ENCODE results near the gene PMVK.

PMVK gene

DNA sequence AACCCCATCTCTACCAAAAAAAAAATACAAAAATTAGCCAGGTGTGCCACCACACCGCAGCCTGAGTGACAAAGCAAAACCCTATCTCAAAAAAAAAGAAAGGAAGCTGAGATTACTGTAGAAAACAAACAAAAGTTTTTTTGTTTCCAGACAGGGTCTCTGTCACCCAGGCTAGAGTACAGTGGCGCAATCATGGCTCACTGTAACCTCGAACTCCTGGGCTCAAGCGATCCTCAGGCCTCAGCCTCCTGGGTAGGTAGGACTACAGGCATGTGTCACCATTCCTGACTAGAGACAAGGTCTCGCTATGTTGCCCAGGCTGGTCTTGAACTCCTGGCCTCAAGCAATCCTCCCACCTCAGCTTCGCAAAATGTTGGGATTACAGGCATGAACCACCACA lies 27.8 kb upstream of the PMVK start:
- DNase-seq = no peak

DNA sequence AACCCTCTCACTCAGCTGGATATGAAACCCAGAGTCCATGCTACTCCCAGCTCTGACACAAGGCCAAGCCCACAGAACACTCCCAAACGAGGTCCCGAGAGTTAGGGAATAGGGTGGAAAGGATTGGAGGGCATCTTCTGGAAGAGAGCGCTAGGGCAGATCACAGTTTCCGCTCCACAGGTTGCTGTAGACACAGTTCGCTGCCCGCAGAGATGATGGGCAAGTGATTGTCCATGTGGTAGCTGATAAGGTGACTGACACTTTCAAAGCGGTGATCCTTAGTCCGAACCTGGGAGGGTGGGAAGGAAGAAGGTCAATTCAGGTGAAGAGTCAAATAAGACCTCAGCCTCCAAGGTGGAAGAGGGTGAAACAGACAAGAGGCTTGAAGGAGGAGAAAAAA lies 27.1 kb upstream of the PMVK start:
- DNase-seq = no peak

DNA sequence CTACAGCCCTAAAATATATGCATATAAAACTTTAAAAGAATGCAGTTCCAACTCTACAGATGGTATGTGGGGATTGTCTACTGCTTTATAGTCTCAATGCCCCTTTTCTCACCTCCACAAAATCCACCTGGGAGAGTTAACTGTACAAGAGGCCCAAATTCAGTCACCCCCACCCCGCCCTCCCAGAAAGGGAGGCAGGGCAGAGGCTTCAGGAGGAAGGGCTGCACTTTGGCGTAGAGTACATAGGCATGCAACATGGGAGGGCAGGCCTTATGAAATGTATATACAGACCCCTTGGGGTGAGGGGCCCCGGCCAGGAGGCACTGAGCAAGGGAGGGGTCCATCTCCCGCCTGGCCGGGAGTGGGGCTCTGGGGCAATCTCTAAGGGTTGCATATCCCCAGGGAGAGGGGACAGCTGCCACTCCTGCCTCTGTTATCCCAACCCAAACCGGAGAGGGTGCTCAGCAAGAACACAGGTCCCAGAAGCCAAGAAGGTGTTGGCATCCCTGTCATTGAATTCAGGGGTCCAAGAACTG lies 26.3 kb upstream of the PMVK start:
- DNase-seq = no peak

DNA sequence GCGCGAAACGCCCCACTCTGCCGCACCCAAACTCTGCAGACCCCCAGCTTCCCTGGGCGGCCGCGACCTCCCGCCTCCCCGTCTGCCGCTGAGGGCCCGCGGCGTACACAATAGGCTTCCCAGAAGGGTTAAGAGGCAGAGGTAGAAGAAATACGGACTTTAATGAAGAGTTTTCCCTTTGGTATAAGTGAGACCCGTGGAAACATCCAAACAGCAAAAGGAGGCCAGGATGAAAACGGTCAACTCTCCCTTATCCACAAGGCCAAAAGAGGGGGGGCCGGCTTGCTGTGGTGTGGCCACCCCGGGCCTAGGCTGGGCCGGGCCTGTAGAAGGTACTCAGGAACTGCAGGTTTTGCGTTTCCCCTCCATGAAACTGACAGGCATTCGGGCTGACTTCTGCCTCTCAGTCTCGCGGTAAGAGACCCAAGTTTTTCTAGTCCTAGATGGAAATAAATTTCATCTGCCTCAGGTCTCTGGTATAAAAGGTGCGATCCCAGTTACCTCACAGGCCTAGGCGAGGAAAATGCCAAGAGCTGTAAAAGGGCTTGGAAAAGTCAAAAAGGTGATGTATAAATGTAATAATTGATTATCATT lies 25.7 kb upstream of the PMVK start:
- no peak for DNase-seq

DNA sequence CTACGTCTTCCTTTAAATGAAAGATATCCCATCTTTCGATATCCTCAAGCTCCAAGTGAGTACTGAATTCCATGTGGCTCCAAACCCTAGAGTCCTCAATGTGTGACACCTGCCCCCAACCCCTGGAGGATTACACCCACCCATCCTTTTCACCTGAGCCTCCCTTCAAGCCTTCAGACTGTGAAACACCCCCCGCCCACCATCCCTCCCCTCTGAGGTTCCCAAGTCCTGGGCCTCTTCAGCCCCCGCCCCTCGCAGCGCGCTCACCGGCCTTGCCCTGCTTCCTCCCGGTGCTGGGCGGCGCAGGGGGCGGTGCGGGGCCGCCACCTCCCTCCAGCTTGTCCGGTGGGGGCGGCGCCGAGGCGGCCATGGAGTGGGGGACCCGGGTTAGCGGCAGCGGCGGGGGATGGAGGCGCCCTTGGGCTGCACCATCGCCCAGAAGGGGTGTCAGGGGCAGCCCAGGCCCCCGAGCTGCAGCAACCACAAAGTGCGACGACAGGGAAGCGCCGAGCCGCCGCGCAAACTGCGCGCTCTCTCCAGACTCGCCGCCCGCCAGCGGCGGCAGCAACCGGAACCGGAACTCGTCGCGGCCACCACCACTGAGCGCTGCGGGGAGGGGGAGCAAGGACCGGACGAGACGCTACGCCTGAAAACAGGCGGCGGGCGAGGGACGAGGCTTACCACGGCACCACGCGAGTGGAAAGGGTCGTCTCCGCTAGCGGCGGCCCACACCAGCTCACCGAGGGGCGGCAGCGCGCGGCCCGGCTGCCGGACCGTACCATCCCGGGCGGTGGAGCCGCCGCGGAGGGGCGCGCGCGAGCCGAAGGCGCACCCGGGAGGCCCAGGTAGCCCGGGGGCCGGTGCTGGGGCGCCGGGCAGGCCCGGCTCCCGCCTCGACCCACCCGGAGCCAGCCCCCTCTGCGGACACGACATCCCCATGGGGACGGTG lies 25.0 kb upstream of the PMVK start, which contains the start of gene PYGO2:
Gene PYGO2 (minus strand): TSS at position 576 of the 949 bp plus-strand sequence. CDS start 206 bp downstream, at position 370.
- DNase-seq = peak; percentile 63

DNA sequence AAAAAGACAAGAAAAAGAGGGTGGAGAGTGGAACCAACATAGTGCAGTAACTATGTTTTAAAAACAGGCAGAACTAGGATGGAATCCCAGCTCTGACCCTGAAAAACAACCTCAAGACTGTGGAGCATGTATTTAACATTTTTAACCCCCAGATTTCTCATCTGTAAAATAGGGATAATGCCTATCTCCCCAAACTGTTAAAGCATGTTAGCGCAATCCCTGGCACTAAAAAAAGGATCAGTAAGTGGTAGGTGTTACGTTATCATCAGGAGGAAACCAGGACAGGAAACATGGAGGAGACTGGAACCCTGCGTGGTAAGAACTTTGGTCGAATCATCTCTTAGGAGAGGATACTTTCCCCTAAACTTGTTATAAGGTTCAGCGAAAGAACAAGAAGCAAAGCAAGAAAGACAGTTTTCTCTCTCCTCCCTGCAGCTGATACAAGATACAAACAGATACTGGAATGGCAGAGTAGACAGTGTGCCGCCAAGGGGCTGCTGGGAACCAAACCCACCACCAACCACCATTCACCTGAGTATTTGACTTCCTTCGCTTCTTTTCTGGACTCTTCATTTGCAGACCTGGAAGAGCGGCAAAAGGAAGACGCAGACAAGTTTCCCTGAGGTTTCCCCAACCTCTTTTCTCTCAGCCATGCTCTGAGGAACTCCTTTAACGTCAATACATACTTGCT lies 24.1 kb upstream of the PMVK start:
- no peak for DNase-seq

DNA sequence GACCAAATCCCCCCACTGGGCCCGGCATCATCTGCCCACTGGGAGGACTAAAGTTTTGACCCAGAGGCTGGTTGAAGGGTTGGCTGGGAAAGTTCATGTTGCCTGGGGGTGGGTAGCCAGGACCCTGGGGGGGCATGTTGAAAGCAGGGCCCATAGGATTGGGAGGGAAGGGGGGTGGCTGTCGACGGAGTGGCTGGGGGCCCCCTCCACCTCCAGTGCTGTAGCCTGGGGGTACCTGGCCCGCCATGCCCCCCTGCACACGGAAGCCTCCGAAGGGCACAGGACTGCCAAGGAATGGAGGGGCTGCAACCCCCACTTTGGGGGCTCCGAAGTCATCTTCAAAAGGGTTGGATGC lies 22.9 kb upstream of the PMVK start:
- no peak for DNase-seq

DNA sequence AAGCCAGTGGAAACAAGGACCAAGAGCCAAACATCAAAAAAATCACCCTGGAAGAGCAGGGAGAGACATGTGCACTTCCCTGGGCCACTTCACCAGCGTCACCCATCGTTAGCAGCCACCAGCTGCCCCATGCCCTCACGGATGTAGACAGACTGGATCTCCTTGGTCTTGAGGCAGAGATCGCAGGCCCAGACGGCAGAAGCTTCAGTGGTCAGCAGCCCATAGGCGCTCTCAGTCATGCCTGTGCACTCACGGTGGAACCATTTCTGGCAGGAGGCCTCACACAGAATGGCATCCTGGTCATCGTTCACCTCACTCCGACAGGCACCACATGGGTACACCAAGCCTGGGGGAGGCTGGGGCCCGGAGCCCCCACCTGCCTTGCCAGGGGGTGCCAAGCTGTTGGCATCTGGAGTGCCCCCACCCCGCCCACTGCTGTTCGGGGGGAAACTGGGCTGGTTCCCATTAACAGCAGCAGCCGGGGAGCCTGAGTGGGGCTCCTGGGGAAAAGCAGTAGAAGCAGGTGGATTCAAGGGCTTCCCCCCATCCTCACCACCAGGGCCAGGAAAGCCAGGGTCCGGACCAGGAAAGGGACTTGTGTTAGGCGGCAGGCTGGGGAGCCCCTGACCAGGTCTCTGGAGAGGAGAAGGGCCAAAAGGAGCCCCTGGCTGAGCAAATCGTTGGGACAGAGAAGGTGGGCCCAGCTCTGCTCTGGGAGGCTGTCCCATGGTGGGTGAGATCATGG lies 22.3 kb upstream of the PMVK start:
- no peak for DNase-seq

DNA sequence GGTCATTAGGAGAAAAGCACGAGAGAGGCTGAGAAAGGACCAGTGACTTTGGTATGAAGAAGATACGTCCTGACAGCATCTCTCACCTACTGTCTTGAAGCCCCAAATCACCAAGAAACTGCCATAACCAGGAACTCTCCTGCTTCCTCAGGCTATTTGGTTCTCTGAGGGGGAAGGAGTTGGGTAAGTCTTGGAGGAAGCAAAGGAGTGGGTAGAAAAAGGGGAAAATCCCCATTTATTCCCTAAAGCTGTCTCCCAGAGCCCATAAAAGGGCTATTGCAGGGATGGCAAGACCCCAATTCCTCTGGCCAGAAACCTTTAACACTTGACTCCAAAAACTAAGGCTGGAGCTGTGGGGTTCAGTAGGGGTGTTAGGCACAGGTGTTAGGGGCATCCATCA lies 21.5 kb upstream of the PMVK start:
- DNase-seq = no peak

DNA sequence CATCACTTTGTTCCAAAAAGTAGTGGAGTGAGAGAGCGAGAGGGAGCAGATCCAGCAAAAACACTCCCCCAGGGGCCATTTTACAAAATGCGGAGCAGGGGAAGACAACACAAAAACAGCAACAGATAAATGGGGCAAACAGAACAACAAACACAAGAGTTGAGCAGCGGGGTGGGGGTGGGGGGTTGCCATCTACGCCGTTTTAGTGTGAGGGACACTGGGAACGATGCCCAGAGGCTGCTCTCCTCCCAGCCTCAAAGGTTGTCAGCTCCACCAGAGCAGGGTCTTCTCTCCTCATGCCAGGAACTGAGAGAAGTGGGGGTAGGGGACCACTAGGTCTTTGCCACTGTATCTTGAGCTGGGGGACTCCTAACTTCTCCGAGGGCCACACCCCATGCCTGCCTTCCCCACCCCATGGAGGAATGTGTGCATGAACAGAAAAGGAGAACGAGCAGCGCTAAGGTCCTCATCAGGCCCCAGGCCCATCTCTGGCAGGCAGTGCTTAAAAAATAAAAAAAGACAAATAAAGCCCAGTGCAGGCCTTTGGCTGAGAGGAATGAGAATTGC lies 20.7 kb upstream of the PMVK start:
- DNase-seq = no peak

DNA sequence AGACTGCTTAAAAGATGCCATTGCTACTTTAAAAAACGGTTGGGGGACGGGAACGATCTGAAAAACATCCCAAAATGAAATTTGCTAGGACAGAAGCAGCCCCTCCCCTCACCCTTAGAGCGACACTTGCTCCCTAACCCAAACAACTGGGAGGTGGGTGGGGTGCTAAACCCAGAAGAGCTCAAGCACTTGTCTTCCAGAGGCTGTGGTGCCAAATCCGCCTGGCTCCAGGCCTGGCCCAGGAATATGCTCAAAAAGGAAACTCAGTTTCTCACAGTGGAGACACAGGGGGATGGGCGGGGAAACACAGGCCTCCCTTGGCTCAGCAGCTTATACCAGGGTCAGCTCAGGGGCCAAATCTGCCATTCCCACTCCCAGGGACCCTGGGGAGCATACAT lies 20.0 kb upstream of the PMVK start:
- no peak for DNase-seq

DNA sequence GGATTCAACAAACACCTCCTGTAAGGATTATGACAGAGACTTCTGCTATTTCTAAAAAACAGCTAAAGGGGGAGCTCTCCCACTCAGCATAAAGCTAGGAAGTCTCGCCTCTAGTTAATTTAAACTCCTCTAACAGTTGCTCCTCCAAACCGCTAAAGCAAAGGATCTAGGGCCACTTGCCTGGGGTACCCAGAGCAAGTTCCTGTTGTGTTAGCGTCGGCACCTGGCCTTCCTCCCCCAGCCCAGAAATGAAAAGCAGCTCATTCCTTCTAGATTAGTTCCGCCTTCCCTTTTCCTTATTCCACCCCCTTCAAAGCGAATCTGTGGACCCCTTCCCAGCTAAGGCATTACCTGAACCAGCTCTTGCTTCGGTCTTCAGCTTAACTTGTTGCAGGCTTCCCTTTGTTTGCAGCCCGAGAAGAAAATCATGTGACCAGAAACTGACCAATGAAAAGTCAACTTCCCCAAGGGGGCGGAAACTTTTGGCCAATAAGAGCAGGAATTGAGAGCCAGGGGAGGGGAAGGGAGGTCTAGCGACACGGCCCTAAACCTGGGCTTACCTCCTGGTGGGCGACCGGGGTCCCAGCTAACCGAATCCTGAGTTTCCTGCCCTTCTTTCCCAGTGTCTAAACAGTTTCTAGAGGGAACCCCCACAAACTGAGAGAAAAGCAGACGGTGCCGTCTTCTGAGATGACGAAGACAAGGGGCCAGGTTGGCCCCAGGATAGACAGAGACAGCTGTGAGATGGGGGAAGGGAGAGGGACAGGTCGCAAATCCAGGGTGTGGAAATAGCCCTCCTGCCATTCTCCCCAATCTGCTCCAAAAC lies 19.4 kb upstream of the PMVK start, which contains the start of gene PBXIP1:
Gene PBXIP1 (minus strand): TSS at position 382 of the 826 bp plus-strand sequence. CDS start 2,378 bp downstream, outside the sequence.
- DNase-seq = peak; percentile 85

DNA sequence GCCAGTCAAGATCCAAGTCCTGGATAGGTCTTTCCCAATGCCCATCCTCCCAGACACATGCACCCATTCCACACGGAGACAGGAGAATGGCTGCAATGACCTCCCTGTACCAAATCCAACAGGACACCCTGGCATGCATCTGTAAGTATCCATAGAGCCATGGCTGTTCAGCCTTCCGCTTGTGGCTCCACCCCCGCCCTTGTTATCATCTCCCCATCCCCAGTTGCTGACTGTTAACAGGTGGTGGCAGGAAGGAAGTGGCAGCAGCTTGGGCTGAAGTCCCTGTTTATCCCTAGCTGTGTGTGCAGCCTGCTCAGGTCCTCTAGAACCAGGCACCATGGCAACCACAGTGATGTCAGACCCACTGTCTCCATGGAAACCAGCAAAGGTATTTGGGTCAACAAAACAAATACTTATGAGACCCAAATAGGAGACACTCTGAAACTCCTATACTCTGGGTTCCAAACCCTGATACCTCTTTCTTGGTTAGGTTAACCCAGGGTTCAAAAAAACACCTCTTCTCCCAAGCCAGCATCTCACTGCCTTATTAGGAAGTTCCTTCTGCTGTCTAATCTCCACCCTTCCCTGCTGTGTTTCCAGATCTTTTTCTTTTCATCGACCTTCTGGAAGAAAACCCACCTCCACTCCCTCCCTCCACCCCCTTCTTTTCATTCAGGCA lies 18.7 kb upstream of the PMVK start:
- peak; percentile 58 for DNase-seq

DNA sequence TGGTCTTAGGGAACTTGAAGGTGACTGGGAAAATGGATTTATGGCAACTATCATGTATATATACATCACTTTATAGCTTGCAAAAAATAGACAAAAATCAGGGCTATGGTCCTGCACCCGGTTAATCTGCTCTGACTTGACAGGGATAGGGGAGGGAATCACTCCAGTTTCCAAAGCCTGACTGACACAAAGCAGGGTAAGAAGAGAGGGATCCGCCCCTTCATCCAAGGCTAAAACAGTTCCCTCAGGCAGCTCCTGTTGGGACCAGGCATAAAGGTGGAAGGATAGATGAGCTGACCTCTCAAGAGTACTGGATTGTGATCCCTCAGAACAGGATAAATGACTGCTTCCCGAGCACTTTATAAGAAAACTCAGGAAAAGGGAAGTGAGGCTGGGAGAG lies 18.0 kb upstream of the PMVK start:
- DNase-seq = no peak

DNA sequence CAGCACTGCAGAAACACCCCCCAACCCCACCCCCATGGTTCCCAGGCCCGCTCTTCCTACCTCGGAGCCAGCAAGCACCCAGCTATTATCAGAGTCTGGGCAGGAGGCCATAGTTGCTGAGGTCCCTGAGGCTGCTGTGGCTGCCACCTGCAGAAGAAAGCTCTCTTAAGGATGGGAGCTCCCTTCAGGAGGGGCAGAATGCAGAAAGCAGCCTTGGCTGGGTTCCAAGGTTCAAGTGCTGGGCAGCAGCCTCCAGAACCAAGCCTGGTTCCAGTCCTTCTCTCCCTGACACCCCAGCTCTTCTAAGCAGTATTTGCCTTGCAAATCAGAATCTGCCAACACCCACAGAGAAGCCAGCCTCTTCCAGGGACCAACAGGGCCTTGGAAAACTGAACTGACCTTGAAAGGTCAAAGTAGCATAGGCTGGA lies 17.1 kb upstream of the PMVK start:
- DNase-seq = no peak

DNA sequence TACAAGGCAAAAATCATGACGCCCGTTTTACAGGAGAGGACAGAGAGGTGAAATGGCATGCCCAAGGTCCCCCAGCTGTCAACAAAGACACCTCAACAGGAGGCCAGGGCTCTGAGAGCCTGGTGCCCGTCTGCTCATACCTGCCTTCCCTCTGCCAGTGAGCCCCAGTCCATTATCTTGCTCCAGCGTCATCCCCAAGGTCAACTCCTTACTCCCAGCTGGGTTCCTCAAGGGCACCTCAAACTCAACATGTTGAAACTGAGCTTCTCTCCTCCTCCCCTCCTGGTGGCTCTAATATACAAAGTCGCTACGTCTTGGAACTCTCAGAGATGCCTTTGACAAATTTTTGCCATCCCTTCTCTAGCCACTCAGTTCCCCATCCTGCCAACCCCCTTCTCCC lies 16.1 kb upstream of the PMVK start:
- no peak for DNase-seq

DNA sequence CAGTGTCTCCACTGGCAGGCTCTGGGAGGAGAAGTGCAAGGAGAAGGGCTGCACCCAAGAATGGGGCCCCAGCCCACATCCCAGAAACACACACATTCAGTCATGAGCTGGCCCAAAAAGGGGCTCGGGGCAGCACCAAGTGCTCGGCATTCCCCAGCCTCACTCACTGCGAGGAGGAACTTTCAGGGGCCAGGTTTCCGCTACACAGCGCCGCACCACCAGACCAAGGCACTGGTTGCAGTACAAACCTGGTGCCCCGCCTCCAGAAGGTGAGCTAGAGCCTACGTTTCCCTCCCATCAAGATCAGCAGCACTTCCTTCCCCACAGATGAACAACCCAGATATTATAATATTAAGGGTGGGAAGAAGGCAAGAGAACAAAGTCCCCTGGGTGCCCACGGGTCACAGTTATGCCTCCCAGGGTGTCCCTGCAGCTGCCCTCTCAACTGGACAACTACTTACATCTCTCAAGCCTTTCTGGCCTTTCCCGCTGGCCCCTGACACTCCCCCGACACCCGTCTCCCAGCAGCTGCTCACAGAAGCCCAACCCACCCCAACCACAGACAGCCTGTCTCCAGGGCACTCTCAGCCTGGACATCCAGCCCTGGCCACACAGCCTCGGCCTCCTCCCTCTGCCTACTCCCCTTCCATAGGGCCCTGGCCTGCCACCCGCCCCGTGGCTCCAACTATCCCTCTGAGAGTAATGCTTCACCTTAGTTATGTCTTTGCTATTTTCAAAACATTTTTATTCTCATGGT lies 15.6 kb upstream of the PMVK start:
- DNase-seq = no peak

DNA sequence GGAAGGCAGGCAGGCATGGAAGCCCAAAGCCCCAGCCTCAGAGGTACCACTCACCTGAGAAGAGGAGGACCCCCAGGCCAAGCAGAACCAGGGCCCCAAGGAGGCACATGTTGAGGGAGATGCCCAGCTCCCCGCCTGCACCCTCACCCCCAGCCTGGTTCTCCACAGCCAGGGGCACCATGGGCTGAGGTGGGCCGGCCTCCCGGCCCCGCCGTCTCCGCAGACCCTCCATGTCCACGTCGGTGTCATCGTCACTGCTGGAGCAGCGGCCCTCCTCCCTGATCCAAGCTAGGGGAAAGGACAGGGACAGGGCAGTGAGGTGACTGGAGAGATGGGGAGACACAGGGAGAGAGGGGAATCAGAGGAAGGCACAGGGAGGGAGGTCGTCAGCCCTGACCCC lies 11.6 kb upstream of the PMVK start:
- DNase-seq = no peak

DNA sequence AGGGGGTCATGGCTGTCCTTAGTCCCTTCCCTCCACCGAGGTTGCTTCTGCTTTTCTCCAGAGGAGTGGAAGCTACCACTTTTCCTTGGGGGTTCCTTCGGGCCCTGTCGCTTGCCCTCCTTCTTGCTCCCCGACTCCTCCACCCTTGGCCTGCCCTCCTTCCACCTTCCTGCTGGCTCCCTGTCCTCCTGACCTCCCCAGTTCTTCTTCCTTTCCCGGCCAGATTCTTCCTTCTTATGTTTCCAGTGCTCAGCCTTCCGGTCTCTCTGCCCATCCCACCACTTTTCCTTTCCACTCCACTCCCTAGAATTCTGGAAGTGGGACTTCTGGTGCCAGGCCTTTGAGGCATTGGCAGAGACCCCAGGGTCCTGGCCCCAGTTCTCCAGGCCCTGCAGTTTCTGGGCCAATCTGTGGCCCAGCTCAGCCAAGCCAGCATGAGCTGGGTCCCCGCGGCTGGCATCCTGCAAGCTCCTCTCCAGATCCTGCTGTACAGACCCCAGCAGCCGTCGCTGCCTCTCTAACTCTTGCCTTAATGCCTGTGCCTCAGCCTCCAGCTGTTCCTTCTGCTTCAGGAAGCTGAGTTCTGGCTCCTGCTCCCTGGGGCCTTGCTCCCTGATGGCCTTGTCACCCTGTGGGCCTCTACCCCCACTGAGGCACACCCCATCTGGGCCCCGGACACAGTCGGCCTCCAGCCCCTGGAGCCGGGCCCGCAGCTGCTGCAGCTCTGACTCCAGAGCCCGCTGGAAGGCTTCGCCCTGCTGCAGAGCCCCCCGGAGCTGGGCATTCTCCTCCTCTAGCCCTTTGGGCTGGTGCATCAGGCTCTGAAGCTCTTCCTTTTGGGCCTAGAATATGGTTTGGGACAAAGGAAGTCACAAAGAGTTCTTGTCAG lies 9.7 kb upstream of the PMVK start:
- DNase-seq = no peak

Data from NCI-H1436 (cell line).